Prostate gland (tissue), 2 donors: ENCODE results near the gene MED16. TPM values are rescaled to one million over a fixed set of nuclear protein-coding genes. Genes with fewer than 3 reads are reported as not detected.
A peak's percentile ranks its signal among the peaks of the same experiment; 100 is the strongest.

Experiments used
- DNase-seq: peaks from one replicate; pipeline ENCODE4 v3.0.0-alpha.2; 2019; ENCODE audit warnings: low spot score
- H3K27ac ChIP-seq, 2 donors: fragments of 200-600 bp; sonication (generic); 2 replicates each; pipeline ENCODE4 v1.5.1; 2017 to 2019
- H3K27me3 ChIP-seq: fragments of 200-600 bp; sonication (generic); replicated peaks from 2 replicates; pipeline ENCODE4 v1.5.1; 2019; ENCODE audit not compliant: insufficient read depth
- H3K36me3 ChIP-seq, 2 donors: fragments of 200-600 bp; sonication (generic); 1 replicate in 1 of 2; 2 replicates in 1 of 2; pipeline versions ENCODE4 v1.5.1 to v1.8.1; 2017 to 2019
- H3K4me1 ChIP-seq: fragments of 200-600 bp; sonication (generic); replicated peaks from 2 replicates; pipeline ENCODE4 v1.5.1; 2019
- H3K4me3 ChIP-seq, 2 donors: fragments of 200-600 bp; sonication (generic); 2 replicates each; pipeline ENCODE4 v1.5.1; 2017 to 2019
- H3K9me3 ChIP-seq: fragments of 200-600 bp; sonication (generic); 2 replicates; pipeline ENCODE4 v1.5.1; 2017
- CTCF ChIP-seq, 4 experiments: fragments of 200-600 bp in 2 of 4; fragments of 450-650 bp in 2 of 4; sonication (generic) in 2 of 4; IDR thresholded peaks; 1 replicate in 3 of 4; 2 replicates in 1 of 4; pipeline ENCODE4 v1.5.1; 2016 to 2019; ENCODE audit warnings: antibody characterized with exemption in 4 of 4, mild to moderate bottlenecking in 2 of 4, moderate library complexity in 2 of 4
- POLR2A ChIP-seq: fragments of 450-650 bp; IDR thresholded peaks from one replicate; pipeline ENCODE4 v1.6.1; 2016; ENCODE audit warnings: antibody characterized with exemption, mild to moderate bottlenecking
- POLR2AphosphoS5 ChIP-seq: sonication (generic); formaldehyde crosslinking; IDR thresholded peaks from one replicate; pipeline ENCODE4 v1.6.1; 2017; ENCODE audit warnings: antibody characterized with exemption
- WGBS: methylation state at CpG from one replicate; pipeline ENCODE4 v1.1.5; 2018; 5-methylcytosine and 5-hydroxymethylcytosine counted together
- intact Hi-C: fragments of 100-400 bp; cut with DNase I; formaldehyde crosslinking; loops from one replicate; pipeline ENCODE4 v1.14.2; 2022
- total RNA-seq, 2 donors: library from RNA; depleted of rRNA; stranded (reverse); fragments of >200 nt; gene quantifications; one replicate each; pipeline ENCODE4 v1.1.0, GENCODE V29; 2016

MED16 gene
- total RNA-seq, 2 donors from 2014 or later, result 65.1 to 114 TPM

- Histone ChIP-seq H3K4me1 (no peaks in the 10 kb centered on the region), H3K36me3 (peaks cover 0 to 1% of the 10 kb centered on the region in 2 donors), H3K27me3 (no peaks in the 10 kb centered on the region), H3K4me3 (no peak overlapping the region), H3K9me3 (no peaks in the 10 kb centered on the region), H3K27ac (peak overlapping the region; percentile 69 to 74)
- no peak for DNase-seq
- WGBS, result 87% methylated on average over 8 of the region's 8 CpGs
- TF ChIP-seq POLR2AphosphoS5 (no peak), CTCF (IDR thresholded peaks at IDR 0.05) (no peak)
- intact Hi-C loops, result no loop called here
These were observed 22.7 kb downstream of the MED16 start for GRCh38 chr19:870314-870713.

GRCh38 chr19:869245-870177 lies 23.5 kb downstream of the MED16 start:
- TF ChIP-seq CTCF (IDR thresholded peaks at IDR 0.05), result no peak
- peak; percentile 34 for TF ChIP-seq POLR2AphosphoS5
- TF ChIP-seq POLR2A, result peak; percentile 20
- 49% methylated on average over 29 of the region's 29 CpGs for WGBS
- peak overlapping the region; percentile 69 to 74 for H3K27ac ChIP-seq
- H3K27me3 ChIP-seq, result no peaks in the 10 kb centered on the region
- H3K4me3 ChIP-seq, result no peak overlapping the region
- intact Hi-C loops, result loop anchor here (2.0 to 5.0 kb wide), 2 partner anchors 43 to 113 kb away; partner anchors contain the start of genes R3HDM4 and WDR18
- H3K36me3 ChIP-seq, result no peaks in the 10 kb centered on the region
- no peak for DNase-seq
- H3K4me1 ChIP-seq, result no peaks in the 10 kb centered on the region
- no peaks in the 10 kb centered on the region for H3K9me3 ChIP-seq

- H3K9me3 ChIP-seq, result no peaks in the 10 kb centered on the region
- TF ChIP-seq POLR2AphosphoS5 (no peak), POLR2A (no peak), CTCF (IDR thresholded peaks at IDR 0.05) (no peak)
- no peaks in the 10 kb centered on the region for H3K4me1 ChIP-seq
- no peak overlapping the region for H3K4me3 ChIP-seq
- no peaks in the 10 kb centered on the region for H3K36me3 ChIP-seq
- H3K27me3 ChIP-seq, result no peaks in the 10 kb centered on the region
- no peak for DNase-seq
- intact Hi-C loops, result loop anchor here (2.0 to 5.0 kb wide), 2 partner anchors 44 to 114 kb away; partner anchors contain the start of genes R3HDM4 and WDR18
- 91% methylated on average over 34 of the region's 34 CpGs for WGBS
- H3K27ac ChIP-seq, result peak overlapping the region; percentile 69 to 74
These were observed 24.3 kb downstream of the MED16 start for GRCh38 chr19:868458-869244.

- WGBS, result 89% methylated on average over 38 of the region's 39 CpGs
- DNase-seq, result no peak
- Histone ChIP-seq H3K36me3 (no peaks in the 10 kb centered on the region), H3K9me3 (no peaks in the 10 kb centered on the region), H3K27ac (no peak overlapping the region), H3K4me1 (no peaks in the 10 kb centered on the region), H3K27me3 (no peaks in the 10 kb centered on the region), H3K4me3 (no peak overlapping the region)
- no peak for TF ChIP-seq POLR2A
- TF ChIP-seq CTCF (IDR thresholded peaks at IDR 0.05), result no peak
- no peak for TF ChIP-seq POLR2AphosphoS5
- intact Hi-C loops, result loop anchor here (2.0 to 5.0 kb wide), 2 partner anchors 45 to 114 kb away; partner anchors contain the start of genes R3HDM4 and WDR18
These were observed 25.0 kb downstream of the MED16 start for GRCh38 chr19:867855-868457.
